T-helper 2 cell (primary cell): ENCODE data around the gene NEBL.
"Not testable (repeated sequence)": the region's sequence is repeated elsewhere in the genome, so short reads cannot be mapped to it uniquely, and the experiment has no call there.

ENCODE experiments used
- DNase-seq, 5 experiments: peaks; one replicate each; pipeline versions ENCODE4 v3.0.0 to v3.0.0-alpha.2; 2012 to 2022
- total RNA-seq, 2 donors: gene quantifications; one replicate each; lab custom pipeline; 2026; lab: John Stamatoyannopoulos, UW

The NEBL gene, protein sequence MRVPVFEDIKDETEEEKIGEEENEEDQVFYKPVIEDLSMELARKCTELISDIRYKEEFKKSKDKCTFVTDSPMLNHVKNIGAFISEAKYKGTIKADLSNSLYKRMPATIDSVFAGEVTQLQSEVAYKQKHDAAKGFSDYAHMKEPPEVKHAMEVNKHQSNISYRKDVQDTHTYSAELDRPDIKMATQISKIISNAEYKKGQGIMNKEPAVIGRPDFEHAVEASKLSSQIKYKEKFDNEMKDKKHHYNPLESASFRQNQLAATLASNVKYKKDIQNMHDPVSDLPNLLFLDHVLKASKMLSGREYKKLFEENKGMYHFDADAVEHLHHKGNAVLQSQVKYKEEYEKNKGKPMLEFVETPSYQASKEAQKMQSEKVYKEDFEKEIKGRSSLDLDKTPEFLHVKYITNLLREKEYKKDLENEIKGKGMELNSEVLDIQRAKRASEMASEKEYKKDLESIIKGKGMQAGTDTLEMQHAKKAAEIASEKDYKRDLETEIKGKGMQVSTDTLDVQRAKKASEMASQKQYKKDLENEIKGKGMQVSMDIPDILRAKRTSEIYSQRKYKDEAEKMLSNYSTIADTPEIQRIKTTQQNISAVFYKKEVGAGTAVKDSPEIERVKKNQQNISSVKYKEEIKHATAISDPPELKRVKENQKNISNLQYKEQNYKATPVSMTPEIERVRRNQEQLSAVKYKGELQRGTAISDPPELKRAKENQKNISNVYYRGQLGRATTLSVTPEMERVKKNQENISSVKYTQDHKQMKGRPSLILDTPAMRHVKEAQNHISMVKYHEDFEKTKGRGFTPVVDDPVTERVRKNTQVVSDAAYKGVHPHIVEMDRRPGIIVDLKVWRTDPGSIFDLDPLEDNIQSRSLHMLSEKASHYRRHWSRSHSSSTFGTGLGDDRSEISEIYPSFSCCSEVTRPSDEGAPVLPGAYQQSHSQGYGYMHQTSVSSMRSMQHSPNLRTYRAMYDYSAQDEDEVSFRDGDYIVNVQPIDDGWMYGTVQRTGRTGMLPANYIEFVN
- 1.6 to 2.8 reads per million in 2 donors for total RNA-seq

DNA sequence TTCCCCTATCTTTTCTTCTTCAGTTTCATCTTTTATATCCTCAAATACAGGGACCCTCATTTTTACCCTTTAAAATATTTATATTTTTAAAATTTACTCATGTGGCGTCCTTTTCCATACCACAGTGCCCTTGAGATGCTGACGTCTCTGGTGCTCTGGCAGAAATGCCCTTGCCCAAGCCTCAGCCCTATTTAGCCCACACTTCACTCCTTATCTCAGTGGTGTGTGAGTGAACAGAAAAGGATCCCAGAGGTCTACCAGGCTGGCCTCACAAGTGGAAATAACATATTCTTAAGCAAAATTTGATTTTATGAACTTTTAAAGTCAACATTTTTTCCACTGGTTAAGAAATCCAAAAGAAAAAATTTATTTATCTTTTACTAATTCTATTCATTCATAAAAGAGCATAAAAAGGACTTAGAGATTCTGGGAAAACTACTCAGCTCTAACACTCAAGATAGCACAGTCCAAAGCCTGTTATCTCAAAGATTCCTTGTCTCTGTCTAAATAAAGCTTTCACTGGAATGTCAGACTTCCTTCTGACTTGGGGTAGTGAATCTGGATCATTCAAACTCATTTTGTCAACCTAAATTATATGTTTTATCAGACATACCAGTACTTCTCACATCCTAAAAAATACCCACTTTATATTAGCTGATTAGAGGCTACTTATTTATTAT, at the start of gene NEBL:
Gene NEBL (minus strand): TSS at position 166 of the 680 bp plus-strand sequence. CDS start 106 bp downstream, at position 60.
- no peak for DNase-seq

DNA sequence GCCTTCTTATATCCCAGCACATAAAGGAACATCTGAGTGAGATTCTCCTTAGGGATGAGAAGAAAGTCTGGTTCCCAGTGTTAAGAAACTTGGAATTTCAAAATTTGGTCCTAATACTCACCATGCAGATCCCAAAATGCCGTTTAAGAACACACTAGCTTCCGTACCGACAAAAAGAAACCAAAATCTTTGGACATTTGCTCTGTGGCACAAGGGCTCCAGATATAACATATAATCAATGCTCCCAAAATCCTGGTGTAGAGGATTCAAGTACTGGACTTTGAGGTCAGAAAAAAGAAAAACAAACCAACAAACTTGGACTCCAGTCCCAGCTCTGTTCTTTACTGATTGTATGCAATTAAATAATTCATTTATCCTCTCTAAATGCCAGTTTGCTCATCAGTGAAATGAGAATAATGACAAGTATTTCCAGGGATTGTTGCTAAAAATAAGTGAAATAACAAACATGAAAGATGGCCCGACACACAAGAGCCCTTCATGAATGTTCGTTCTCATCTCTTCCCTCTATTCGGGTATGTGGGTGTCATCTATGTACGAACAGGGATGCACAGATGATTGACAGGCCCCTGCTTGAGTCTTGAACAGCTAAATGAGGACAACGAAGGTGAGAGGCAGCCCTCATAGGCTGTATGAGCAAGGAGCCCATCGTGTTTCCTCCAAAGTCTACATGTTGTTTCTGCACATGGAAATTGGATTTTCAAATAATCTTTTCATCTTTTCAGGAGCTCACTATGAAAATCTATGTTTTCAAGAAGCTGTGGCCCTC, 48.6 kb upstream of the NEBL start:
- DNase-seq: no peak

DNA sequence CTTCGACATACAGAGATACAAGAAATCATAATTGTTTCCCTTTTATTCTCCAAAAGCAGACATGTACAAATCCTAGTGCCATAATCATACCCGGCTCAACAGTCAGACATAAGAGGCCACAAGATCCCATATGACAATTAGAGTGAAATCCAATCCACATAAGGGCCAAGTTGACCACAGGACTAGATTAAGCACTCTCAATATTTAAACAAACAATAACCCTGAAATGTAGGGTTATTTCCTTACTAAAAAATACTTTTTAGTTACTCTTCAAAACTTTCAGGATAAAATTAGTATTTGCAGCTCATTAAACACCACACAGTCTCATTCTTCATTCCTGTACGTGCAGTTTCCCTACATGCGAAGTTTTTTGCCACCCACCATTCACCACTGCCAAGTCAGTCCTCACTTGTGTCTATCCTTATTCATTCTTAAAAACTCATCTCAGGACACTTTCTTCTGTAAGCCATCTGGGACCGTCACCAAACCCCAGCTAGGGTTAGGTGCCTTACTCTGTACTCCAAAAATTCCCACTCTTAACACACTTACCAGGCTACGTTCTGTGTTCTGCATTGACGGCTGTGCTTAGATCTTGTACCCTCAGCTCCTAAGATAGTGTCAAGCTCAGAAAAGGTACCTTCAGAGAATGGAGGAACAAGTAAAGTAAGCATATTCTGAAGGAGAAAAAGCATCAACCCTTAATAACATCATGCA, 47.8 kb upstream of the NEBL start:
- no peak for DNase-seq

DNA sequence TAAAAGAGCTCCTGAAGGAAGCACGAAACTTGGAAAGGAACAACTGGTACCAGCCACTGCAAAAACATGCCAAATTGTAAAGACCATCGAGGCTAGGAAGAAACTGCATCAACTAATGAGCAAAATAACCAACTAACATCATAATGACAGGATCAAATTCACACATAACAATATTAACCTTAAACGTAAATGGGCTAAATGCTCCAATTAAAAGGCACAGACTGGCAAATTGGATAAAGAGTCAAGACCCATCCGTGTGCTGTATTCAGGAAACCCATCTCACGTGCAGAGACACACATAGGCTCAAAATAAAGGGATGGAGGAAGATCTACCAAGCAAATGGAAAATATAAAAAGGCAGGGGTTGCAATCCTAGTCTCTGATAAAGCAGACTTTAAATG, 42.3 kb upstream of the NEBL start:
- DNase-seq: not testable (repeated sequence)

DNA sequence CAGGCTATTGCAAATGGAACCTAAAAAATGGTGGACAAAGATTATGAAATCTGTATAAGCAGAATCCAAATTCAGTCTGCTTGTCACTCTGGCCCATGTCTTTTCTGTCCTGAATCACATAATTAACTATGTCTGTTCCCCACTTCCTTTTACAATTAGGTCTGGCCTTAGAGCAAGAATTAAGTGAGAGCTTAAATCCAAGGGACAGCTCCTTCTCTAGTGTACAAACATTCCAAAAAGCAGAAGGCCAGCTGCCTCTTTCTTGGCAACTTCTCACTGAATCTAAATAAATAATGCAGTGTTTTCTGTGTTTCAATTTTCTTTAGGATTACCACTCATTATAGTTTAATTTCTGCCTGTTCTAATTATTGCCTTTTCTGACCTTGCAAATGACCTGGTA, 39.3 kb upstream of the NEBL start:
- no peak for DNase-seq

DNA sequence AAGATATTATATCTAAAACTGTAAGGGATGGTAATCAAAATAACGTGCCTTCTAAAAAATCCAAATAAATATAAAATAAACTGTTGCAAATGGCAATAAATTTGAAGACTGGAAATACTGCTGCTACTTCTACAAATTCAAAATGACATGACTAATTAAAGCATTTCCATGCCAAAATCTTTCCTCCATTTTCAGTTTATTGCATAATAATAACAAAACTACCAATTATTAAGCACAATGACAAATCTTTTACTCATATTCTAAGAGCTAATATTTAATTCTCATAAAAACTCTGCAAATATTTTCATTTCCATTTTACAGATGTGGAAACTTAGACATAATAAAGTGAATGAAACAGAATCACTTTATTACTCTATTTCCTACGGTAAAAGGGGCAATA, 38.8 kb upstream of the NEBL start:
- no peak for DNase-seq

DNA sequence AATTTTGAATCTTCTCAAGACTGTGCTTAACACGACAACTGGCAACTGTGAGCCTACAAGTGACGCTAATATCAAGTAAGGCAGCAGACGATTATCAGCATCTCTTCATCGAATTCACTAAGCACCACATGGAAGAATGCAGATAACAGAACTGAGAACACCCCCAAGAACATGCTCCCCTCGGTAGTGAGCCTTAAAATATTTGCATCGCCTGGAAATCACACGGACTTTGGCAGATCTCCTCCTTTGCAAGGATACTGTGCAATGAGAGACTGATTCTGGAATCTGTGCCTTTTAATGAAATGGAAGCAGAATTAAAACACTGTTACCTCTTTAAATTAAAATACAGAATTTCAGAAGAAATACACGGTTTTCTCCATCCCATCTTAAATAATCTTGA, 38.2 kb upstream of the NEBL start:
- no peak for DNase-seq

DNA sequence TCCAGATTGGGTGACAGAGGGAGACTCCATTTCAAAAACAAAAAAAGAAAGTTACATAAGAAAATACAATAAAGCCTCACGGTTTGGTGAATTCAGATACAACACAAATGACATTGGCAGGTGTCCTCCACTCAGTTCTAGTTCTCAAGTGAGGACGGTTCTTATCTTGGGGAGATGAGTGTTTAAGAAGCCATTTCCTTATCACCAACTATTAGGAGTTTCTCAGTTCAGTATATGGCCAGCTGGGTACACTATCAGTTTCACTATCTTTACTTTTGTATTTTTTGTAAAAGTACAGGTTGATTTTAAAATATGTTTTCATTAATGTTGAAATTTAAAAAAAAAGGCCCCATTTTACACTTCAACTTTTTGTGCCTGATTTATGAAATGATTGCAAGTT, 36.6 kb upstream of the NEBL start:
- DNase-seq: no peak

DNA sequence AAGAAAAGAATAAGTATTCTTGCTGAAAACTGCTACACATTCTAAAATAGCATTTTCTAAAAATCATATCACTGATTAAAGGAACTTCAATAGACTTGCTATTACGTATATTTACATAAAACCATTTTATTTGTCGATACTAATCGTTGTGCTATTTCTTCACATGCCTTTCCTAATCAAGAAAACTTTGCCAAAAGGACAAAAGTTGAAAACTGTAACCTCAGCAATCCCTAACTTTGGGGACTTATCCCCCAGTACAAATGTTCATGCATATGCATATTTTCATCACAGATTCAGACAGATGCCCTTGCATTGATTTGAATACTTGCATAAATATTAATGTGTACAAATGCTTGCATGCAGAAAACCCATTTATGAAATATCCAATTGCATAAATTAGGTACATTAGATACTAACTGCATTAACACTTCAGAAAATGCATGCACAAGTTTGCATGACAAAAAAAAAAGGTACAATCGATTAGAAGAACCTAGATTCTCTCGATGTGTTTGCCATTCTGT, 35.6 kb upstream of the NEBL start:
- DNase-seq: no peak

DNA sequence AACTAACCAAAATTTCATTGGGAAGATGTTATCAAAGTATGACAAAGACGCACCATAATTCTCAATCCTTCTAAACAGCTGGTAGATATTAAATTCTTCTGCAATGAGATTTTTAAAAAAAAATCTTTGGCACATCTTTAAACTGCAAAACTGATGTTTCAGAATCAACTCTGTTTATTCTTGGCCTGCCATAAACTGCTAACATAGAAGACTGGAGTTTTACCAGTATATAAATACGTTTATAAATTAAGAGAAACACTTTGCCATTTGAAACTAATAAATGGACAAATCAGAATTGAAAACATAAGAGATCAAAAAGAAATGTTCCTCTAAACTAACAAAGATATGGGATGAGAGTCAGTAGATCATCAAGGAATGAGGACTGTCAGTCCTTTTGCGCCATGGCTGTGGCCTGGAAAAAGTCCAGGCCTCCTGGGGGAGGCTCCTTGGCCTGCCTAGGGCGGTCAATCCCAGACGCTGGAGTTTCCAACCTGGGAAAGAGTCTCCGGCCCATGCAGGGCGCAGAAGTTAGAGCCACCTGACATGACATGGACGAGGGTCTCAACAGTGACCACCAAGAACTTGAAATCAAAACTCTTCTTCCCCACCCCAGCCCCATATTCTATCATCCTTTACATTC, 34.2 kb upstream of the NEBL start:
- no peak for DNase-seq

DNA sequence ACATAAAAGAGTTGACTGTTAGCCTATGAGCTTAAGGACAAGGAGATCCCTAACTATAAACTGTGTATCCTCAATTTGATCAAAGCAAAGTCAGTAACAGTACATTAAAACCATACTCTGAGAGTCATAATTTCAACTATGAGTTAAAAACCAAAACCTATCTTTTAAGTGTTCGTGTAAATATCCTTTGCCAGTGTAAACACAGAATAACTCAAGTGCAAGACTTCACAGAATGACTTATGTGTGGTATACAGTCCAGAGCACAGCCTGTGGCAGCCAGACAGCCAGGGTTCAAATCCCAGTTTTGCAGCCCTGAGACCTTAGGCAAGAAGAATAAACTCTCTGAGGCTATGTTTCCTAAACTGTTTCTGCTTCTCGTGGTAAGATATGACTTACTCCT, 30.3 kb upstream of the NEBL start:
- no peak for DNase-seq

DNA sequence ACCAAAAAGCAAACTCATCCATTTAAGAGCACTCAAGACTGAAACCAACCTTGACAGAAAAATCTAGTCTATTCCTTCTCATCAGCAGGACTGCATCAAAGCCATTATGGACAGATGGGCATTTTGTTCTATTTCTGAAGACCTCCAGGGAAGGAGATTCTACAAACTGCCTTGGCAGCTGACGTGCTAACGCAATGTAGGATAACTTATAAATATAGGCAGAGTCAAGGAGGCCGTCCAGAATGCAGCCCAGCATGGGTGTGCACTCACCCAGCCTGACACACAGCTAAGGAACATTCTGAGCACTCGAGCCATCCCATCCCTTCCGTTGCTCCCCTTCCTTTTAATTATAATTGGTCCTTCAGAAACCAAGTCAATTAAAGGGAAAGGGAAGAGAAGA, 25.3 kb upstream of the NEBL start:
- DNase-seq: no peak

DNA sequence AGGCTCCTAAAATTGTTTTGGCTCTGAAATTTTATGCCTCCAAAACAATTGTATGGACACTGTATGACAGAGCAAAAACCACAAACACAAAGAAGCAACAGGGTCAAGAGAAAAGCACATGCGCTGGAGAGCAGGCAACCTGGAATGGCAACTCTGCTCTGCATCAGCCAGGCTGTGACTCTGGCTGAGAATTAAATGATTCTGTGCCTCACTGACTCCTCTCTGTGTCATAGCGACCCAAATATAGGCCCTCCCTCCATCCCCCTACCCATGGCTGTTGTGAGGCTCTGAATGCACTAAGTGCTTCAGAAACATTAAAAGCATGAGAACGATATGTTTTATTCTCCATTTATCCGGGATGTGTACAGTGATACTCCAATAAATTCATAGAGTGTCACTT, 24.9 kb upstream of the NEBL start:
- no peak for DNase-seq

DNA sequence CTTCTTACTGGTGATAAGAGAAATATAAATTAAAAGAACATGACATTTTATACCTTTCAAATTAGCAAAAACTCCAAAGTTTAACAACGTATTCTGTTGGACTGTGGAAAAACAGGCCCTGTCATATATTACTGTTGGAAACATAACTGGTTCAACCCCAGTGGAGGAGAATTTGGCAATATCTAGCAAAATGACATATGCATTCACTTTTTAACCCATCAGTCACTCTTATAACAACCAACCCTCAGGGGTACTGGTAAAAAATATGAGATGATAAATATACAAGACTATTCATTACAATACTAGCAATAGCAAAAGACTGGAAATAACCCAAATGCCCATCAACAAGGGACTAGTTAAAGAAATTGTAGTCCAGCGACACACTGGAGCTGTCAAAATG, 22.9 kb upstream of the NEBL start:
- DNase-seq: no peak

DNA sequence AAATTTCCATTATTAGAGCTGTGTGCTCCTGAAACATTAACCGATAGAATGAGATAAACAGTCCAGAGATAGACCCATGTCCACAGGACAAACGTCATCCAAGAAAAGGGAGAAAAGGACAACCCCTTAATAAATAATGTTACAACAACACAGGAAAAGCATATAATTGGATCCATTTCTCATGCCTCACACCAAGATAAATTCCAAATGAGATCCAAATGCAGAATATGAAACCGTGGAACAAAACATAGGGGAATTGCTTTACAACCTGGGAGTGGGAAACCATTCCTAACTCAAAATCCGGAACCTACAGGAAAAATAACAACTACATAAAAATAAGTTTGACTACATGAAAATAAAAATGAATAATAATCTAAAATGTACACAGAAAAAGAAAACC, 22.4 kb upstream of the NEBL start:
- no peak for DNase-seq

DNA sequence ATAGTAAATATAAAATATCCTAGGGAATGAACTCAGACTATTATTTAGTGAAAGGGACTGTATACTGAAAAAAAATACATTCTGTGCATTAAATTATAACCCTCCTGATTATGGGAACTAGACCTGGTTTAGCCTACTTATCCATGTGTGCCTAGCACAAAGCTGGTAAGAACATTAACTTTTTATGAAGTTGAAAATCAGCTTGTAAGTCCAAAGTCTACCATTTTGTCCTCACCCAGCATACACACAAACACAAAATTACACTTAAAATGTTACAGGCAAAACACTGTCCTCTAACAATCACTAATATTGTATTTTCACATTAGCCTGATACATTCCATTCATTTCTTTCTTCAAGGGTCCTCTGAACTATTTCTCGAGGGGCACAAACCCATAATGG, 19.9 kb upstream of the NEBL start:
- no peak for DNase-seq

DNA sequence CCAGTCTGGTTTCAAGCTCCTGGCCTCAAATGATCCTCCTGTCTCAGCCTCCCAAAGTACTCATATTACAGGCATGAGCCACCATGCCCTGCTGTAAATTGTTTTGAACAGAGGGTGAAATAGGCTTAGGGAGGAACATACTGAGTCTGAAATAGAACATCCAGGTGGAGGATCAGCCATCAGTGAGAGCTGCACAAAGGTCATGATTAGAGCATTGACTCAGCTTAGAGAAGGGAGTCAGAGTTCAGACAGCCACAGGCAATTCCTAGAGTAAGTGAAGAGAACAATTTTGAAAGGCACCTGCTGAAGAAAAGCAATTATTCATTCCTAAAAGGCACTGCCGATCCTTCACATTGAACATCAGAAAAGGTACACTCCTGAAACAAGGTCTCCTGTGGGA, 15.9 kb upstream of the NEBL start:
- DNase-seq: no peak

DNA sequence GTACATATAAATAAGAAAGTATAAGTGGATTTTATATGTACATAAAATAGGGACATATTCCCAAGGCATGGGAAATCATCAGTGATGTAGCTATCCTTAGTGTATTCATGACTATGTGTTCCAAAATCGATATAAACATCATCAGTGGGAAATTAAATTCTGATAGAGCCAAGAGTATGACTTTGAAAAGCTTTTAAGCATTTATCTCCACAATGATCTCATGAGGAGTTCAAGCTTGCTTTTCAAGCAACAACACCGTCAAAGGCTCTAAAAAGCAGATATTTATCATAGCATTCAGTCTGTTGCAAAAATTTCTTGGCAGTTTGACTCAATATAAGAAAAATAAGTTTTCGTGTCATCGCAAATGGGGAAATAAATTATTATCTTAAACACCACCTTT, 14.5 kb upstream of the NEBL start:
- DNase-seq: no peak

DNA sequence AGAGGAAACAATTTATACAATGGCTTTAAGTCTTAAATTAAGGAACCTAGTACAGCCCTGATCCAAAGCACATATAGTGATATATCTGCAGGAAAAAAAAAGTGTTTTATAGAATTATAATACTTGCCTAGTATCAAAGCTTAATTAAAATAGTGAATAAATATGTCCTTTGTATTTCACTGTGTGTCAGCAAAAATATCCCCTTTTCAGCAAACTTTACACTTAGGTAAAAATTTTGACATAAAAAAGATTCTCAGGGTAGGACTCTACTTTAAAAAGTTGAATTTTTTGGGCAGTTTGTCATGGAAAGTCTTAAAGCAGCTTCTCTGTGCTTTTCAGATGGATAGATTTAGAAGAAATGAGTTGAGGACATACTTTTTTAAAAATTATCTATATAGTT, 12.7 kb upstream of the NEBL start:
- DNase-seq: no peak

DNA sequence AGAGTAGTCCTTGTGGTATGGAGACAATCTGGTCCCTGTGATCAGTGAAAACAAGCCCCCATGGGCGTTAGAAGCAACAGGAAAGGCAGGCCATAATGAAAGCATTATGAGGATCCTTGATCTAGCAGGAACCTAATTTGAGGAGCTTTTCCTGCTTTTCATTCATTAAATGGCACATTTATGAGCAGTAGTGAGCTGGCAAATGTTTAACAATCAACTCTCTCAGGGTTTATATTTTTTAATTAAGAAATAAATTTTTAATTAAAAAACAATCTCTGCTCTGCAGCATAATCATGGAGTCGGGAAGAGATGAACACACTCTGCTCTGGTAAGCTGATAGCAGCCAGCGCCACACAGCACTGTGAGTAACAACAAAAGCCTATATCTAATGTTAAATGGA, 11.3 kb upstream of the NEBL start:
- no peak for DNase-seq
